ENCODE measurements around the gene MMD2. TPM values are rescaled to one million over a fixed set of nuclear protein-coding genes. Genes with fewer than 3 reads are reported as not detected.

MMD2 gene
- total and polyA plus RNA-seq, 2 of the 8 experiments (the other 6 are each of a cell fraction or from before 2014, with no cell fraction given), result 0.14 TPM; not detected in 1

GRCh38 chr7:4929005-4929404, 30.0 kb downstream of the MMD2 start:
- Histone ChIP-seq H2BK12ac (ENCODE audit: low read depth, low read length) (no peak overlapping the region), H3K4me1 (replicated peaks in 1 of 4; ENCODE audit: control insufficient read depth in 3 of 4, insufficient read depth in 4 of 4, low read length in 3 of 4) (peaks cover 0 to 6% (median 0%) of the 10 kb centered on the region in 4 experiments; a peak in 1 of 7 replicates), H4K20me1 (replicated peaks in 1 of 2; ENCODE audit: control insufficient read depth in 1 of 2, insufficient read depth in 2 of 2, low read length in 2 of 2) (no peaks in the 10 kb centered on the region), H2AFZ (ENCODE audit: low read length) (no peak overlapping the region), H3K18ac (ENCODE audit: extremely low read depth, low read length) (no peak overlapping the region), H2BK120ac (replicated peaks; ENCODE audit: low read depth, low read length) (no peak overlapping the region), H4K91ac (replicated peaks; ENCODE audit: insufficient read length, low read length) (no peak overlapping the region), H4K8ac (ENCODE audit: extremely low read depth, insufficient read depth, low read length) (no peak overlapping the region), H3K9ac (replicated peaks in 1 of 4; ENCODE audit: extremely low read depth in 1 of 4, low read depth in 3 of 4, low read length in 3 of 4) (no peak overlapping the region), H3K27ac (ENCODE audit: low read depth, low read length) (no peak overlapping the region), H3K27me3 (replicated peaks in 1 of 4; ENCODE audit: control insufficient read depth in 3 of 4, extremely low read depth in 1 of 4, insufficient read depth in 3 of 4, low read length in 3 of 4) (no peaks in the 10 kb centered on the region), H3K36me3 (ENCODE audit: control insufficient read depth in 2 of 4, insufficient read depth in 4 of 4, low read length in 3 of 4) (no peaks in the 10 kb centered on the region), H3K4ac (replicated peaks; ENCODE audit: insufficient read length, low read depth, low read length) (no peak overlapping the region), H3K23ac (ENCODE audit: insufficient read length) (no peak overlapping the region), H3K14ac (ENCODE audit: insufficient read length) (no peak overlapping the region), H3K4me3 (ENCODE audit: extremely low read depth in 1 of 4, insufficient read depth in 2 of 4, low read depth in 3 of 4, low read length in 4 of 4) (no peak overlapping the region), H4K5ac (ENCODE audit: insufficient read length, low read depth, low read length) (no peak overlapping the region), H3K79me2 (ENCODE audit: control insufficient read depth in 1 of 2, insufficient read depth in 2 of 2, low read length in 2 of 2) (no peaks in the 10 kb centered on the region), H2BK15ac (ENCODE audit: low read length) (no peak overlapping the region), H3K79me1 (ENCODE audit: low read depth, low read length) (no peaks in the 10 kb centered on the region), H3K4me2 (ENCODE audit: insufficient read depth in 1 of 2, low read depth in 2 of 2, low read length in 2 of 2) (no peak overlapping the region), H2AK5ac (ENCODE audit: low read depth, low read length) (no peak overlapping the region), H3K56ac (replicated peaks; ENCODE audit: insufficient read length, low read depth, low read length) (no peak overlapping the region), H3K9me3 (ENCODE audit: insufficient read depth in 2 of 2, low read depth in 1 of 2, low read length in 1 of 2) (peaks cover 4 to 6% of the 10 kb centered on the region in 2 experiments; a peak in 3 of 4 replicates), H3K23me2 (ENCODE audit: low read depth, low read length) (no peaks in the 10 kb centered on the region), H2BK20ac (ENCODE audit: low read length) (no peak overlapping the region), H2BK5ac (ENCODE audit: low read depth, low read length) (no peak overlapping the region)
- FAIRE-seq (no peak), DNase-seq (ENCODE audit: low read depth in 1 of 2, low spot score in 2 of 2) (no peak)
- no peak for TF ChIP-seq JUND (IDR thresholded peaks at IDR 0.05; ENCODE audit: low read length)
- no peak for TF ChIP-seq CTCF (IDR thresholded peaks at IDR 0.05; ENCODE audit: control extremely low read depth in 1 of 3, insufficient read depth in 1 of 3, low read depth in 1 of 3, low read length in 3 of 3)
- no peak for TF ChIP-seq TBP (IDR thresholded peaks at IDR 0.05; ENCODE audit: low read depth, low read length)
- TF ChIP-seq SP2 (IDR thresholded peaks at IDR 0.05; ENCODE audit: low read length), result no peak
- TF ChIP-seq BRCA1 (IDR thresholded peaks at IDR 0.05; ENCODE audit: low read depth, low read length), result no peak
- TF ChIP-seq POLR2AphosphoS5 (IDR thresholded peaks at IDR 0.05; ENCODE audit: low read depth, low read length), result no peak
- no peak for TF ChIP-seq CHD1 (IDR thresholded peaks at IDR 0.05; ENCODE audit: low read depth, low read length)
- no peak for TF ChIP-seq TAF7 (optimal IDR thresholded peaks at IDR 0.05; ENCODE audit: borderline replicate concordance, low read depth, low read length)
- 91% methylated on average over 8 of the region's 8 CpGs; no CpG with 5 or more reads in 1 of the 2 experiments for WGBS, 2 experiments (ENCODE audit: extremely low coverage in 1 of 2, insufficient coverage in 1 of 2, insufficient read length in 1 of 2, insufficient replicate concordance in 2 of 2, low coverage in 1 of 2, low lambda C conversion rate in 2 of 2, missing lambda C conversion rate in 1 of 2)
- ChIA-PET CTCF (ENCODE audit: partially characterized antibody) (interaction anchor here (1.1 kb wide), 1 partner anchor 9 kb away, joined by 3 read pairs; no protein-coding TSS in a partner anchor), POLR2A (ENCODE audit: partially characterized antibody) (no interaction called here)

Data from H1 (cell line).